HG03039 (cell line): ENCODE results near the gene DHX34.
"Not testable (repeated sequence)": the region's sequence is repeated elsewhere in the genome, so short reads cannot be mapped to it uniquely, and the experiment has no call there.

Experiments used
- ATAC-seq: cut with Tn5 transposase; IDR thresholded peaks from one replicate; pipeline ENCODE4 v1.9.1; 2021; ENCODE audit warnings: mild to moderate bottlenecking, moderate library complexity; ENCODE audit not compliant: unreplicated experiment

The DHX34 gene

GRCh38 chr19:47348819-47349795 lies at the start of gene DHX34:
Gene DHX34, plus strand, starts transcription at chr19:47349315. Its CDS starts 3,716 bp downstream, at chr19:47353031.
- ATAC-seq, result peak; percentile 83

- ATAC-seq, result not testable (repeated sequence)
Observed at GRCh38 chr19:47300867-47301266, 48.2 kb upstream of the DHX34 start.

GRCh38 chr19:47302249-47302648 lies 46.9 kb upstream of the DHX34 start:
- ATAC-seq, result no peak

GRCh38 chr19:47303966-47304365 lies 45.1 kb upstream of the DHX34 start:
- no peak for ATAC-seq

- no peak for ATAC-seq
Observed at GRCh38 chr19:47305309-47305751, 43.8 kb upstream of the DHX34 start.

GRCh38 chr19:47306303-47306702 lies 42.8 kb upstream of the DHX34 start:
- ATAC-seq, result no peak

- ATAC-seq, result no peak
Observed at GRCh38 chr19:47309038-47309437, 40.1 kb upstream of the DHX34 start.

- ATAC-seq, result no peak
Observed at GRCh38 chr19:47309608-47310007, 39.5 kb upstream of the DHX34 start, which contains the start of gene C5AR1. Gene C5AR1, plus strand, starts transcription at chr19:47309861. Its CDS starts 35 bp downstream, at chr19:47309896.

GRCh38 chr19:47310323-47310722 lies 38.8 kb upstream of the DHX34 start:
- ATAC-seq, result no peak

GRCh38 chr19:47310819-47311218 lies 38.3 kb upstream of the DHX34 start:
- ATAC-seq, result no peak

GRCh38 chr19:47312366-47313006 lies 36.6 kb upstream of the DHX34 start:
- no peak for ATAC-seq

- no peak for ATAC-seq
Observed at GRCh38 chr19:47313754-47314295, 35.3 kb upstream of the DHX34 start.

GRCh38 chr19:47315125-47315821 lies 33.8 kb upstream of the DHX34 start:
- no peak for ATAC-seq

GRCh38 chr19:47316513-47316912 lies 32.6 kb upstream of the DHX34 start:
- no peak for ATAC-seq

GRCh38 chr19:47319923-47320871 lies 28.9 kb upstream of the DHX34 start:
- no peak for ATAC-seq

GRCh38 chr19:47321630-47322029 lies 27.5 kb upstream of the DHX34 start:
- no peak for ATAC-seq

- ATAC-seq, result no peak
Observed at GRCh38 chr19:47322058-47322457, 27.1 kb upstream of the DHX34 start.

- ATAC-seq, result no peak
Observed at GRCh38 chr19:47323409-47323808, 25.7 kb upstream of the DHX34 start.

GRCh38 chr19:47323872-47324271 lies 25.2 kb upstream of the DHX34 start:
- ATAC-seq, result no peak

- ATAC-seq, result no peak
Observed at GRCh38 chr19:47324502-47324901, 24.6 kb upstream of the DHX34 start.
